ENCODE measurements around the gene WDR4. TPM values are rescaled to one million over a fixed set of nuclear protein-coding genes. Genes with fewer than 3 reads are reported as not detected.

WDR4 gene
- total RNA-seq, 1 experiment from 2014 or later = 42.6 TPM

DNA sequence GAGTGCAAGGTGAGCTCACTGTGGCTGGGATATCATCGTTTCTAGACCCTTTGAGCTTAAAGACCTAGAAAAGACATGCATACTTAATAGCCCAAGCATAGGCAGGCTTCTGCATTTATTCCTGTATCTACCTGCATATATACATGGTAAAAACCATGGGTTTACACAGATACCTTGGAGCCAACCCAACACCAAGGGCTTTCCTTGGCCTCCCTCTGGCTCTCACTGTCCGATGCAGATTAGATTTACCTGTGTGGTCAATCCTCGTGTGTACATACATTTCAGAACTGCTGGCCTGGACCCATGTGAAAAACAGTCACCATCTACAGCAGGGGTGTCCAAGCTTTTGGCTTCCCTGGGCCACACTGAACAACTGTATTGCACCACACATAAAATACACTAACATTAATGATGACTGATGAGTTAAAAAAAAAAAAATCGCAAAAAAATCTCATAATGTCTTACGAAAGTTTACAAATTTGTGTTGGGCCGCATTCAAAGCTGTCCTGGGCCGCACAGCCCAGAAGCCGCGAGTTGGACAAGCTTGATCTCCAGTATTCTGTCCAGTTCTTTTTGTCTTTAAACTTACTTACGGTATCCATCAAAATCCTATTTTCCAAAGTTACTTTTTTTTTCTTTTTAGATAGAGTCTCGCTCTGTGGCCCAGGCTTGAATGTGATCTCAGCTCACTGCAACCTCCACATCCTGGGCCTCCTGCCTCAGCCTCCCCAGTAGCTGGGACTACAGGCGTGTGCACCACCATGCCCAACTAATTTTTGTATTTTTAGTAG, 43.5 kb downstream of the WDR4 start (continued):
- no peak for TF ChIP-seq FOXP4 (CRISPR knock-in tag; IDR thresholded peaks at IDR 0.05)
- TF ChIP-seq FOXP1 (CRISPR knock-in tag; IDR thresholded peaks at IDR 0.05; ENCODE audit: borderline replicate concordance) = no peak
- no peak for TF ChIP-seq OVOL2 (CRISPR knock-in tag; IDR thresholded peaks at IDR 0.05; ENCODE audit: borderline replicate concordance)
- TF ChIP-seq ZNF219 (CRISPR knock-in tag; IDR thresholded peaks at IDR 0.05; ENCODE audit: borderline replicate concordance) = no peak
- TF ChIP-seq SMAD4 (CRISPR knock-in tag; IDR thresholded peaks at IDR 0.05) = no peak
- TF ChIP-seq, protein P1, sequence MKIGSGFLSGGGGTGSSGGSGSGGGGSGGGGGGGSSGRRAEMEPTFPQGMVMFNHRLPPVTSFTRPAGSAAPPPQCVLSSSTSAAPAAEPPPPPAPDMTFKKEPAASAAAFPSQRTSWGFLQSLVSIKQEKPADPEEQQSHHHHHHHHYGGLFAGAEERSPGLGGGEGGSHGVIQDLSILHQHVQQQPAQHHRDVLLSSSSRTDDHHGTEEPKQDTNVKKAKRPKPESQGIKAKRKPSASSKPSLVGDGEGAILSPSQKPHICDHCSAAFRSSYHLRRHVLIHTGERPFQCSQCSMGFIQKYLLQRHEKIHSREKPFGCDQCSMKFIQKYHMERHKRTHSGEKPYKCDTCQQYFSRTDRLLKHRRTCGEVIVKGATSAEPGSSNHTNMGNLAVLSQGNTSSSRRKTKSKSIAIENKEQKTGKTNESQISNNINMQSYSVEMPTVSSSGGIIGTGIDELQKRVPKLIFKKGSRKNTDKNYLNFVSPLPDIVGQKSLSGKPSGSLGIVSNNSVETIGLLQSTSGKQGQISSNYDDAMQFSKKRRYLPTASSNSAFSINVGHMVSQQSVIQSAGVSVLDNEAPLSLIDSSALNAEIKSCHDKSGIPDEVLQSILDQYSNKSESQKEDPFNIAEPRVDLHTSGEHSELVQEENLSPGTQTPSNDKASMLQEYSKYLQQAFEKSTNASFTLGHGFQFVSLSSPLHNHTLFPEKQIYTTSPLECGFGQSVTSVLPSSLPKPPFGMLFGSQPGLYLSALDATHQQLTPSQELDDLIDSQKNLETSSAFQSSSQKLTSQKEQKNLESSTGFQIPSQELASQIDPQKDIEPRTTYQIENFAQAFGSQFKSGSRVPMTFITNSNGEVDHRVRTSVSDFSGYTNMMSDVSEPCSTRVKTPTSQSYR (CRISPR knock-in tag; IDR thresholded peaks at IDR 0.05) = no peak
- TF ChIP-seq SP1 (CRISPR knock-in tag; conservative IDR thresholded peaks at IDR 0.05) = no peak
- no peak for TF ChIP-seq ZBTB21 (CRISPR knock-in tag; IDR thresholded peaks at IDR 0.05; ENCODE audit: borderline replicate concordance)
- TF ChIP-seq, protein P2, sequence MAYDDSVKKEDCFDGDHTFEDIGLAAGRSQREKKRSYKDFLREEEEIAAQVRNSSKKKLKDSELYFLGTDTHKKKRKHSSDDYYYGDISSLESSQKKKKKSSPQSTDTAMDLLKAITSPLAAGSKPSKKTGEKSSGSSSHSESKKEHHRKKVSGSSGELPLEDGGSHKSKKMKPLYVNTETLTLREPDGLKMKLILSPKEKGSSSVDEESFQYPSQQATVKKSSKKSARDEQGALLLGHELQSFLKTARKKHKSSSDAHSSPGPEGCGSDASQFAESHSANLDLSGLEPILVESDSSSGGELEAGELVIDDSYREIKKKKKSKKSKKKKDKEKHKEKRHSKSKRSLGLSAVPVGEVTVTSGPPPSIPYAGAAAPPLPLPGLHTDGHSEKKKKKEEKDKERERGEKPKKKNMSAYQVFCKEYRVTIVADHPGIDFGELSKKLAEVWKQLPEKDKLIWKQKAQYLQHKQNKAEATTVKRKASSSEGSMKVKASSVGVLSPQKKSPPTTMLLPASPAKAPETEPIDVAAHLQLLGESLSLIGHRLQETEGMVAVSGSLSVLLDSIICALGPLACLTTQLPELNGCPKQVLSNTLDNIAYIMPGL (CRISPR knock-in tag; IDR thresholded peaks at IDR 0.05) = no peak
- TF ChIP-seq ZMAT4 (CRISPR knock-in tag; IDR thresholded peaks at IDR 0.05) = no peak

- CTCF ChIA-PET = interaction anchor here (1.7 kb wide), 1 partner anchor 28 kb away, joined by 5 read pairs; no protein-coding TSS in a partner anchor
- POLR2A ChIA-PET = no interaction called here
- DNase-seq (ENCODE audit: low spot score) (no peak), ATAC-seq (no peak)
- no peak overlapping the region for H3K4me3 Mint-ChIP-seq
- H3K9me3 Mint-ChIP-seq = no peaks in the 10 kb centered on the region
- peaks cover 11% of the 10 kb centered on the region; the same call in 1 of the 2 replicates for H3K36me3 Mint-ChIP-seq
- H3K4me1 Mint-ChIP-seq = peaks cover 16% of the 10 kb centered on the region
- H3K27ac Mint-ChIP-seq = no peak overlapping the region
- TF ChIP-seq ZNF138 (CRISPR knock-in tag; conservative IDR thresholded peaks at IDR 0.05) (no peak), NR2C2 (CRISPR knock-in tag; IDR thresholded peaks at IDR 0.05) (no peak), ZNF671 (CRISPR knock-in tag; IDR thresholded peaks at IDR 0.05) (no peak), ATF1 (CRISPR knock-in tag; IDR thresholded peaks at IDR 0.05) (no peak), JUN (CRISPR knock-in tag; IDR thresholded peaks at IDR 0.05) (no peak), E2F4 (CRISPR knock-in tag; IDR thresholded peaks at IDR 0.05; ENCODE audit: borderline replicate concordance, low read depth) (no peak), MXD4 (CRISPR knock-in tag; IDR thresholded peaks at IDR 0.05; ENCODE audit: borderline replicate concordance) (no peak), CREB1 (CRISPR knock-in tag; IDR thresholded peaks at IDR 0.05) (no peak), ESRRA (CRISPR knock-in tag; IDR thresholded peaks at IDR 0.05; ENCODE audit: borderline replicate concordance) (no peak), MYBL2 (CRISPR knock-in tag; IDR thresholded peaks at IDR 0.05) (no peak), ZNF512 (CRISPR knock-in tag; IDR thresholded peaks at IDR 0.05; ENCODE audit: borderline replicate concordance) (no peak)
- TF ChIP-seq, protein P2 (CRISPR knock-in tag; IDR thresholded peaks at IDR 0.05) = no peak
- TF ChIP-seq, protein P3, sequence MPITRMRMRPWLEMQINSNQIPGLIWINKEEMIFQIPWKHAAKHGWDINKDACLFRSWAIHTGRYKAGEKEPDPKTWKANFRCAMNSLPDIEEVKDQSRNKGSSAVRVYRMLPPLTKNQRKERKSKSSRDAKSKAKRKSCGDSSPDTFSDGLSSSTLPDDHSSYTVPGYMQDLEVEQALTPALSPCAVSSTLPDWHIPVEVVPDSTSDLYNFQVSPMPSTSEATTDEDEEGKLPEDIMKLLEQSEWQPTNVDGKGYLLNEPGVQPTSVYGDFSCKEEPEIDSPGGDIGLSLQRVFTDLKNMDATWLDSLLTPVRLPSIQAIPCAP (CRISPR knock-in tag; IDR thresholded peaks at IDR 0.05) = no peak
- peaks cover 37% of the 10 kb centered on the region for H3K27me3 Mint-ChIP-seq (ENCODE audit: low read depth)
Observed at GRCh38 chr21:42835211-42835610, 44.1 kb downstream of the WDR4 start.
